Nephron (organoid): Measurements from ENCODE around the gene TRIP6.
A peak's percentile ranks its signal among the peaks of the same experiment; 100 is the strongest.

Experiments used
- H3K27ac Mint-ChIP-seq, 3 experiments: 2 replicates each; pipeline ENCODE4 v1.8.0; 2020; ENCODE audit warnings: mixed read lengths in 3 of 3, mild to moderate bottlenecking in 2 of 3, moderate library complexity in 1 of 3
- H3K27me3 Mint-ChIP-seq: 2 replicates; pipeline ENCODE4 v1.8.0; 2021; ENCODE audit warnings: low read depth, mild to moderate bottlenecking, moderate library complexity, mixed read lengths
- H3K36me3 Mint-ChIP-seq: 2 replicates; pipeline ENCODE4 v1.8.0; 2020; ENCODE audit warnings: low read depth, mixed read lengths
- H3K4me1 Mint-ChIP-seq: 2 replicates; pipeline ENCODE4 v1.8.0; 2020; ENCODE audit warnings: mixed read lengths
- H3K4me3 Mint-ChIP-seq, 3 experiments: 2 replicates each; pipeline ENCODE4 v1.8.0; 2020; ENCODE audit warnings: mild to moderate bottlenecking in 3 of 3, mixed read lengths in 3 of 3, moderate library complexity in 2 of 3
- H3K9me3 Mint-ChIP-seq: 2 replicates; pipeline ENCODE4 v1.8.0; 2020; ENCODE audit warnings: mixed read lengths
- TF ChIP-seq, protein P1 (sequence below), 3 experiments: fragments of 200-600 bp; sonication (generic); IDR thresholded peaks; one replicate each; pipeline ENCODE4 v1.5.0; 2021; ENCODE audit warnings: antibody characterized with exemption in 3 of 3; ENCODE audit not compliant: unreplicated experiment in 3 of 3

Gene TRIP6

DNA sequence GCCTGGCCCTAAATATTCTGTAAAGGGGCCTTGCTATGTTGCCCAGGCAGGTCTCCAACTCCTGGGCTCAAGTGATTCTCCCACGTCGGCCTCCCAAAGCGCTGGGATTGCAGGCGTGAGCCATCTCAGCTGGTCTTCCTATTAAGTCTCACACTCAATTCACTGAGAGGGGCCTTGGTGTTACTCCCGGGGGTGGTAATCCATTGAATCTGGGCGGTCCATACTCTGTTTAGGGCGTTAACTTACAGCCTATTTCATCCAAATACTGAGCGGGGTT, 7.1 kb downstream of the TRIP6 start:
- peak overlapping the region; percentile 97 to 99 (median 99) for H3K4me3 Mint-ChIP-seq

DNA sequence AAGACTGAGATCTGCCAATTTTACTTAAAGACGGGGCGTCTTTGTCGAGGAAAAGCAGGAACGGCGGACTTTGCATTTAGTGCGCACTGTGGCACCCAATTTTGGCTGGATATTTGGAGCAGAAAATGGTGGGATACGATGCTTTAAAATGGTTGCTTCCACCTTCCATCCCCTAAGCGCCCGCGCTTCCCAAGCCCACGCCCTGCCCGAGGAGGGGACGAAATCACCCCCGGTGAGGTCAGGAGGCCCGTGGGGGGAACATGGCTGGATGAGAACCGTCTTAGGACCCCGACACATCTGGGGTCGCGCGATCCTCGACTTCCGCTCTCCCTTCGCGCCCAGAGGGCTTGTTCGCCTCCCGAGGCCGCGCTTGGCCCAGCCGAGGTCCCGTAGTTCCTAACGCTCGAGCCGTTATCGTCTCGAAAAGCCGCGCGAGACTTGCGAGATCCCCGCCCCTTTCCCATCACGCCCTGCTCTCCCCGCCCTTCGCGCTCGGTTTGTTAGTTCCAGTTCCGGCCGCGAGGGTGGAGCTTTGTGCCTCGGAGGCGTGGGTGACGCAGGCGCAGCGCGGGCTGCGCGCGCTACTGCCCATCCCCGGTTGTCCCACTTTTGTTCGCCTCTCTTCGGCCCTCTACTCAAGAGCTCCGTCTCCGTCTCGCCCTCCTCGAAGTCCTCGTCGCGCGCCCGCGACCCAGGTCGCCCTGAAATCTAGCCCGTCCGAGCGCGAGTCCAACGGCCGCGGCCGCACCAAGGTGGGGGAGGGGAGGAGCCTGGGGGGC, 7.6 kb downstream of the TRIP6 start, which contains the start of gene SRRT:
TSS of gene SRRT (plus strand) at position 527 of the 779 bp plus-strand sequence. CDS start 488 bp downstream, outside the sequence.
- Mint-ChIP-seq H3K4me1 (peaks cover 44% of the 10 kb centered on the region), H3K4me3 (peak within 1 kb of the TSS; percentile 97 to 99 (median 99)), H3K36me3 (peaks cover 73% of the 10 kb centered on the region), H3K9me3 (no peaks in the 10 kb centered on the region), H3K27ac (peak within 1 kb of the TSS; percentile 99 to 100 (median 99)), H3K27me3 (no peaks in the 10 kb centered on the region)
- TF ChIP-seq, protein P1, sequence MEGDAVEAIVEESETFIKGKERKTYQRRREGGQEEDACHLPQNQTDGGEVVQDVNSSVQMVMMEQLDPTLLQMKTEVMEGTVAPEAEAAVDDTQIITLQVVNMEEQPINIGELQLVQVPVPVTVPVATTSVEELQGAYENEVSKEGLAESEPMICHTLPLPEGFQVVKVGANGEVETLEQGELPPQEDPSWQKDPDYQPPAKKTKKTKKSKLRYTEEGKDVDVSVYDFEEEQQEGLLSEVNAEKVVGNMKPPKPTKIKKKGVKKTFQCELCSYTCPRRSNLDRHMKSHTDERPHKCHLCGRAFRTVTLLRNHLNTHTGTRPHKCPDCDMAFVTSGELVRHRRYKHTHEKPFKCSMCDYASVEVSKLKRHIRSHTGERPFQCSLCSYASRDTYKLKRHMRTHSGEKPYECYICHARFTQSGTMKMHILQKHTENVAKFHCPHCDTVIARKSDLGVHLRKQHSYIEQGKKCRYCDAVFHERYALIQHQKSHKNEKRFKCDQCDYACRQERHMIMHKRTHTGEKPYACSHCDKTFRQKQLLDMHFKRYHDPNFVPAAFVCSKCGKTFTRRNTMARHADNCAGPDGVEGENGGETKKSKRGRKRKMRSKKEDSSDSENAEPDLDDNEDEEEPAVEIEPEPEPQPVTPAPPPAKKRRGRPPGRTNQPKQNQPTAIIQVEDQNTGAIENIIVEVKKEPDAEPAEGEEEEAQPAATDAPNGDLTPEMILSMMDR (IDR thresholded peaks at IDR 0.05; ENCODE audit: unreplicated experiment in 3 of 3): peak; percentile 45 to 53 (median 49)

More for the DNA sequence above, 7.1 kb downstream of the TRIP6 start:
- Mint-ChIP-seq H3K36me3 (peaks cover 67% of the 10 kb centered on the region), H3K27me3 (no peaks in the 10 kb centered on the region), H3K4me1 (peaks cover 41% of the 10 kb centered on the region), H3K9me3 (no peaks in the 10 kb centered on the region), H3K27ac (peak overlapping the region; percentile 99 to 100 (median 99))
- TF ChIP-seq, protein P1 (IDR thresholded peaks at IDR 0.05; ENCODE audit: unreplicated experiment in 3 of 3): no peak

DNA sequence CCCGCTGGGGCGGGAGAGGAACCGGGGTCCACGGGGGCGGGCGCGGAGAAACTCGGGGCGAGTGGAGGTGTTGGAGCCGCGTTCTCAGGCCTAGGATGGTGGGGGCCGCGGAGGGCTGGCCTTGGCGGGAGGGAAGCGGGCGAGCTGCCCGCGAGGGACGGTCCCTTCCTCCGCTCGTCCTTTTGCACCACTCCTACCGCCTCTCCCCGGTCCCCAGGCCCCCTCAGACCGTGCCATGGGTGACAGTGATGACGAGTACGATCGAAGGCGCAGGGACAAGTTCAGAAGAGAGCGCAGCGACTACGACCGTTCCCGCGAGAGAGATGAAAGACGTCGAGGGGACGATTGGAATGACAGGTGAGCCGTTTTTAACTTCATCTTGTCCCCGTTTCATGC, 8.2 kb downstream of the TRIP6 start:
- Mint-ChIP-seq H3K36me3 (peaks cover 77% of the 10 kb centered on the region), H3K4me3 (peak overlapping the region; percentile 97 to 99 (median 99)), H3K27me3 (no peaks in the 10 kb centered on the region), H3K27ac (peak overlapping the region; percentile 99 to 100 (median 99)), H3K9me3 (no peaks in the 10 kb centered on the region), H3K4me1 (peaks cover 47% of the 10 kb centered on the region)
- TF ChIP-seq, protein P1 (IDR thresholded peaks at IDR 0.05; ENCODE audit: unreplicated experiment in 3 of 3): no peak

- H3K4me1 Mint-ChIP-seq: peaks cover 48% of the 10 kb centered on the region
- peak overlapping the region in 2 of 3 experiments; percentile 18 to 65 for H3K4me3 Mint-ChIP-seq
- peaks cover 85% of the 10 kb centered on the region for H3K36me3 Mint-ChIP-seq
- H3K27me3 Mint-ChIP-seq: no peaks in the 10 kb centered on the region
- no peaks in the 10 kb centered on the region for H3K9me3 Mint-ChIP-seq
- H3K27ac Mint-ChIP-seq: peak overlapping the region in 1 of 3 experiments; percentile 31
- TF ChIP-seq, protein P1 (IDR thresholded peaks at IDR 0.05; ENCODE audit: unreplicated experiment in 3 of 3): no peak
Measured at GRCh38 chr7:100878013-100878412, 10.8 kb downstream of the TRIP6 start.

DNA sequence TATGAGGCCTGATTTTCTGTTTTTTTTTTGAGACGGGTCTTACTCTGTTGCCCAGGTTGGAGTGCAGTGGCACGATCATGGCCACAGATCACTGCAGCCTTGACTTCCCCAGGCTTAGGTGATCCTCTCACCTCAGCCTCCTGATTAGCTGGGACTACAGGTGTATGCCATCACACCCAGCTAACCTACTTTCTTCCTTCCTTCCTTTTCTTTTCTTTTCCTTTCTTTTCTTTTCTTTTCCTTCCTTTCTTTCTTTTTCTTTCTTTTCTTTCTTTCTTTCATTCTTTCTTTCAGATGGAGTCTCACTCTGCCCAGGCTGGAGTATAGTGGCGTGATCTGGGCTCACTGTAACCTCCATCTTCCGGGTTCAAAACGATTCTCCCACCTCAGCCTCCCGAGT, 11.5 kb downstream of the TRIP6 start:
- TF ChIP-seq, protein P1 (IDR thresholded peaks at IDR 0.05; ENCODE audit: unreplicated experiment in 3 of 3): no peak
- H3K27me3 Mint-ChIP-seq: no peaks in the 10 kb centered on the region
- H3K4me1 Mint-ChIP-seq: peaks cover 52% of the 10 kb centered on the region

More for the DNA sequence above, 11.5 kb downstream of the TRIP6 start:
- Mint-ChIP-seq H3K27ac (no peak overlapping the region), H3K9me3 (no peaks in the 10 kb centered on the region), H3K4me3 (peak overlapping the region; percentile 63 to 71 (median 69)), H3K36me3 (peaks cover 86% of the 10 kb centered on the region)
